Type B pancreatic cell (in vitro differentiated cells): Measurements from ENCODE around the gene CLK2. TPM values are rescaled to one million over a fixed set of nuclear protein-coding genes. Genes with fewer than 3 reads are reported as not detected.

Source experiments
- DNase-seq: peaks from one replicate; pipeline ENCODE4 v3.0.0; 2021; ENCODE audit warnings: mixed read lengths; ENCODE audit not compliant: unreplicated experiment; ENCODE audit errors: extremely low spot score
- H3K27ac Mint-ChIP-seq: 2 replicates; pipeline ENCODE4 v1.8.0; 2021; ENCODE audit warnings: mild to moderate bottlenecking, mixed read lengths
- H3K27me3 Mint-ChIP-seq: 2 replicates; pipeline ENCODE4 v1.8.0; 2021; ENCODE audit warnings: mixed read lengths
- H3K36me3 Mint-ChIP-seq: 2 replicates; pipeline ENCODE4 v1.8.0; 2021; ENCODE audit warnings: mixed read lengths
- H3K4me1 Mint-ChIP-seq: one replicate; pipeline ENCODE4 v1.8.0; 2021; ENCODE audit warnings: mixed read lengths; ENCODE audit not compliant: unreplicated experiment
- H3K4me3 Mint-ChIP-seq: 2 replicates; pipeline ENCODE4 v1.8.0; 2021; ENCODE audit warnings: mild to moderate bottlenecking, mixed read lengths
- H3K9me3 Mint-ChIP-seq: 2 replicates; pipeline ENCODE4 v1.8.0; 2021; ENCODE audit warnings: mixed read lengths
- total RNA-seq: library from RNA; stranded (reverse); gene quantifications from 2 replicates; pipeline ENCODE4 v1.2.1, GENCODE V29; 2021; ENCODE audit warnings: low replicate concordance
- TF ChIP-seq, protein P1 (sequence below): fragments of 200-600 bp; sonication (generic); conservative IDR thresholded peaks from 2 replicates; pipeline ENCODE4 v1.5.0; 2021; ENCODE audit warnings: antibody characterized with exemption, mild to moderate bottlenecking

The CLK2 gene
- total RNA-seq, 1 donor from 2014 or later: 96.8 TPM

GRCh38 chr1:155268630-155269029 is 4.7 kb downstream of the CLK2 start:
- no peaks in the 10 kb centered on the region for H3K9me3 Mint-ChIP-seq
- H3K27me3 Mint-ChIP-seq: no peaks in the 10 kb centered on the region
- H3K36me3 Mint-ChIP-seq: peaks cover 28% of the 10 kb centered on the region
- TF ChIP-seq, protein P1, sequence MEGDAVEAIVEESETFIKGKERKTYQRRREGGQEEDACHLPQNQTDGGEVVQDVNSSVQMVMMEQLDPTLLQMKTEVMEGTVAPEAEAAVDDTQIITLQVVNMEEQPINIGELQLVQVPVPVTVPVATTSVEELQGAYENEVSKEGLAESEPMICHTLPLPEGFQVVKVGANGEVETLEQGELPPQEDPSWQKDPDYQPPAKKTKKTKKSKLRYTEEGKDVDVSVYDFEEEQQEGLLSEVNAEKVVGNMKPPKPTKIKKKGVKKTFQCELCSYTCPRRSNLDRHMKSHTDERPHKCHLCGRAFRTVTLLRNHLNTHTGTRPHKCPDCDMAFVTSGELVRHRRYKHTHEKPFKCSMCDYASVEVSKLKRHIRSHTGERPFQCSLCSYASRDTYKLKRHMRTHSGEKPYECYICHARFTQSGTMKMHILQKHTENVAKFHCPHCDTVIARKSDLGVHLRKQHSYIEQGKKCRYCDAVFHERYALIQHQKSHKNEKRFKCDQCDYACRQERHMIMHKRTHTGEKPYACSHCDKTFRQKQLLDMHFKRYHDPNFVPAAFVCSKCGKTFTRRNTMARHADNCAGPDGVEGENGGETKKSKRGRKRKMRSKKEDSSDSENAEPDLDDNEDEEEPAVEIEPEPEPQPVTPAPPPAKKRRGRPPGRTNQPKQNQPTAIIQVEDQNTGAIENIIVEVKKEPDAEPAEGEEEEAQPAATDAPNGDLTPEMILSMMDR: no peak
- no peak overlapping the region for H3K4me3 Mint-ChIP-seq
- peaks cover 16% of the 10 kb centered on the region for H3K4me1 Mint-ChIP-seq
- no peak overlapping the region for H3K27ac Mint-ChIP-seq
- no peak for DNase-seq

DNA sequence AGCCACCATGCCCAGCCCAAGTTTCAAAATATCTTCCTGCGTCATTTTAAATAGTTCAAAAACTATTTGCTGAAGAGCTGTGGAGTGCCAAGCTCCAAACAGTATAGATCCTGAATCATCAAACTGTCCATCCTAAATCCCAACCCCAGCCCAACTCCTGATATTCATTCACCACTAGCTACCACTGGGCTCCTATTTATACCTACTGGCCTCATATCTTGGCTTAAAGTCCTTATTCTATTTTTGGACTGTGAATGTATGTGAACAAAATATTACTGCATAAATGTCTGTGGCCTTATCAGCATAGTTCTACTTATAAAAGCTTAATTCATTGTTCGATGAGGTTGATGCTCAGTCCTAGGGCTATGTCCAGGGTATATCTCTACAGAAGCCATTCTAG is 5.9 kb downstream of the CLK2 start:
- TF ChIP-seq, protein P1: no peak
- DNase-seq: no peak
- Mint-ChIP-seq H3K36me3 (peaks cover 29% of the 10 kb centered on the region), H3K4me3 (no peak overlapping the region), H3K27me3 (no peaks in the 10 kb centered on the region), H3K4me1 (peaks cover 11% of the 10 kb centered on the region), H3K27ac (no peak overlapping the region), H3K9me3 (no peaks in the 10 kb centered on the region)

DNA sequence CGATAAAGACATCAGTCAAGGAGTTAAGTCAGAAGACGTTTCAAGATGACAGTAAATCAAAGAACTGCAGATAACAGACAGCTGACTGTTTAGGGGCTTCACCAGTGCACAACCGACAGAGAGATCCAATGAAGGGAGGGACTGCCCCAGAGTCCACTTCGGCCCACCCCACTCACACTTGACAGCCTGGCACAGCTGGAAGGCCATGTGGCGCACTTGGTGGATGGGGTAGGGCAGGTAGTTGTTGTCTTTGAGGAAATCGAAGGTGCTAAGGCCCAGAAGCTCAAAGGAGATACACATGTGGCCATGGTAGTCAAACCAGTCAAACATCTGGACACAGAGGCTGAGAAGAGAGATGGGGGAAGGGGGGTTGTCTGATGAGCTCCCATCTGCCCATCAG is 6.8 kb downstream of the CLK2 start:
- H3K36me3 Mint-ChIP-seq: peaks cover 34% of the 10 kb centered on the region
- H3K4me3 Mint-ChIP-seq: no peak overlapping the region
- no peaks in the 10 kb centered on the region for H3K9me3 Mint-ChIP-seq
- DNase-seq: no peak
- H3K27me3 Mint-ChIP-seq: no peaks in the 10 kb centered on the region
- TF ChIP-seq, protein P1: no peak
- peaks cover 14% of the 10 kb centered on the region for H3K4me1 Mint-ChIP-seq
- H3K27ac Mint-ChIP-seq: no peak overlapping the region

- H3K27ac Mint-ChIP-seq: peak overlapping the region; percentile 93
- no peaks in the 10 kb centered on the region for H3K9me3 Mint-ChIP-seq
- no peaks in the 10 kb centered on the region for H3K27me3 Mint-ChIP-seq
- peak overlapping the region; percentile 99 for H3K4me3 Mint-ChIP-seq
- peaks cover 22% of the 10 kb centered on the region for H3K4me1 Mint-ChIP-seq
- TF ChIP-seq, protein P1: no peak
- H3K36me3 Mint-ChIP-seq: peaks cover 41% of the 10 kb centered on the region
- no peak for DNase-seq
Observed at GRCh38 chr1:155263067-155263466, 10.2 kb downstream of the CLK2 start.

DNA sequence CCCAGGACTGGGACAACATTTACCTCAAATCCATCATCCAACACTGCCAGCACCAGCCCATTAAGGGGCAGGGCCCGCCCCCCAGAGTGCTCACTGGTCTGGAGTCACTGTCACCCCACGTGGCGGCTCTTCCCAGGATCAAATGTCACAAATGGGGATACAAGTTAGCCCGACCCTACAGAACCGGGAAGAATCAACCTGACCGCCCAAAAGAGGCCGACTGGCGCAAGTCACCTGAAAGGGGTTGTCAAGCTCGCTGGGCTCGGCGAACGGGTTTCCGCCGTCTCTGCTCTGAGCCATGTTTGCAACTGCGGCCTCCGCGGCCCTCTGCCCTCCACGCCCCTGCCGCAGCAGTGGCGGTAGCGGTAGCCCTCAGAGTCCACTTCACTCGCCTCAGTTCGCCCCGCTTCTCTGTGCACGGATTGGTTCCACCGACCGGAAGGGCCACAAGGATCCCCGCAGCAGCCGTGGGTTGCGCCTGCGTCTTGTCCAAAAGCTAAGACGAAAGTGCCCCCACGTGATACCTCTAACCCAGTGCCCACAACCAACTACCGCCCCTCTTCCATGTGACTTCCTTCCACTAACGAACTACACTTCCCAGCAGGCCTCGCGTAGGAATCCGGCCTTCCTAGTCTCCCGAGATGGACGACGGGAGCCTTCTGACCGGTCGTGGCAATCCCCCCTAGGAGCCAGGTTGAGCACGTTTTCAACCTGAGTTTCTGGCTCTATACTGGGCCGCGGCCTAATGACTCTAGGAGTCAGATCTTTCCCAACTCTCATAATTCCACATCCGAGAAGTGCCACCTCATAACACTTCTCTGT is 11.2 kb downstream of the CLK2 start, which contains the start of gene SCAMP3:
SCAMP3 (minus strand) TSS at position 509 of the 822 bp plus-strand sequence; CDS start at position 300, 209 bp downstream.
- peaks cover 36% of the 10 kb centered on the region for H3K36me3 Mint-ChIP-seq
- TF ChIP-seq, protein P1: peak; percentile 9

More for the DNA sequence above, 11.2 kb downstream of the CLK2 start, which contains the start of gene SCAMP3:
- Mint-ChIP-seq H3K27ac (peak within 1 kb of the TSS; percentile 93), H3K27me3 (no peaks in the 10 kb centered on the region), H3K4me1 (peaks cover 22% of the 10 kb centered on the region), H3K9me3 (no peaks in the 10 kb centered on the region), H3K4me3 (peak within 1 kb of the TSS; percentile 99)
- DNase-seq: peak; percentile 93
